Fibroblast of the aortic adventitia (primary cell): ENCODE data around the gene FAM98A. TPM values are rescaled to one million over a fixed set of nuclear protein-coding genes. Genes with fewer than 3 reads are reported as not detected.

Experiments
- DNase-seq: peaks from one replicate; pipeline ENCODE4 v3.0.0-alpha.2; 2010; ENCODE audit warnings: low read depth
- H3K4me3 ChIP-seq: 2 replicates; pipeline ENCODE4 v1.5.1; 2011; ENCODE audit warnings: low read depth, mild to moderate bottlenecking, control low read depth, low read length, moderate library complexity
- total RNA-seq: library from RNA; depleted of rRNA; stranded (reverse); fragments of >200 nt; gene quantifications from 2 replicates; pipeline ENCODE4 v1.2.3, GENCODE V29; 2012; ENCODE audit warnings: low replicate concordance
- TF ChIP-seq, protein P1 (sequence below): IDR thresholded peaks from 2 replicates; pipeline ENCODE4 v1.5.1; 2011; ENCODE audit warnings: mild to moderate bottlenecking, low read length, control low read depth, inconsistent platforms; ENCODE audit not compliant: insufficient read depth

FAM98A gene
- total RNA-seq, 1 donor, result 58.7 TPM

DNA sequence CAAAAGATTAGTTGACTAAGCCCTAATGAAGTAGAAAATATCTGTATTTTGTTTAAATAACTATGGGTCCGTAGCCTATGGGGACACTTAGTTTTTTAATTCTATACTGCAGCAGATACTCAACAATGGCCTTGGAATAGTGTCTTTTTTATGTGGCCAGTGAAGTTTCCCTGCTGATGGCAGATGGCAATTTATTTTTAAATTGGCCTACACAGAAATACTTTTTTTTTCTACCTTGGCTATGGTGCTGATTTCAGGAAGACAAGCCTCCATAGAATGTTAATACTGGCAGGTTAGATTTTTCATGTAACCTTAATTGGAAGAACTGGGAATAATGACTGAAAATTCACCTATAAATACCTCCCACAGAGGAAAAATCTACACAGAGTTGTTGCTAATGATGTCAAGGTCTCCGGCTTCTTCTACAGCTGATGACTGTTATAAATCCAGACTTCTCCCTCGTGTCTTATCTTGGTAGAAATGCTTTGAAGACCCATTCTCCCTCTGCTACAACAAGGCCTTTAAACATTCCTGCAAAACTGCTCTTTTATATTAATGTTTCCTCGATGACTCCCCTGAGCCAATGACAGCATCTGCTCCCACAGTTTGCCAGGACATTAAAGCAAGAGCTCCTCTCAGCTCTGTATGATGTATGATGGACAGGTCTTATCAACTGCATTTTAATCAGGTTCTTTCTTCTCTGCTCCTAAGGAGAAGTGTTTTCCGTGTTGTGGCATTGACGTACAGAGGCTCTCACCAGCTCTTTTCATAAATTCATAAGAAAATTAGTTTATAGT, 29.1 kb upstream of the FAM98A start:
- H3K4me3 ChIP-seq, result no peak overlapping the region
- DNase-seq, result no peak
- TF ChIP-seq, protein P1, sequence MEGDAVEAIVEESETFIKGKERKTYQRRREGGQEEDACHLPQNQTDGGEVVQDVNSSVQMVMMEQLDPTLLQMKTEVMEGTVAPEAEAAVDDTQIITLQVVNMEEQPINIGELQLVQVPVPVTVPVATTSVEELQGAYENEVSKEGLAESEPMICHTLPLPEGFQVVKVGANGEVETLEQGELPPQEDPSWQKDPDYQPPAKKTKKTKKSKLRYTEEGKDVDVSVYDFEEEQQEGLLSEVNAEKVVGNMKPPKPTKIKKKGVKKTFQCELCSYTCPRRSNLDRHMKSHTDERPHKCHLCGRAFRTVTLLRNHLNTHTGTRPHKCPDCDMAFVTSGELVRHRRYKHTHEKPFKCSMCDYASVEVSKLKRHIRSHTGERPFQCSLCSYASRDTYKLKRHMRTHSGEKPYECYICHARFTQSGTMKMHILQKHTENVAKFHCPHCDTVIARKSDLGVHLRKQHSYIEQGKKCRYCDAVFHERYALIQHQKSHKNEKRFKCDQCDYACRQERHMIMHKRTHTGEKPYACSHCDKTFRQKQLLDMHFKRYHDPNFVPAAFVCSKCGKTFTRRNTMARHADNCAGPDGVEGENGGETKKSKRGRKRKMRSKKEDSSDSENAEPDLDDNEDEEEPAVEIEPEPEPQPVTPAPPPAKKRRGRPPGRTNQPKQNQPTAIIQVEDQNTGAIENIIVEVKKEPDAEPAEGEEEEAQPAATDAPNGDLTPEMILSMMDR, result no peak

DNA sequence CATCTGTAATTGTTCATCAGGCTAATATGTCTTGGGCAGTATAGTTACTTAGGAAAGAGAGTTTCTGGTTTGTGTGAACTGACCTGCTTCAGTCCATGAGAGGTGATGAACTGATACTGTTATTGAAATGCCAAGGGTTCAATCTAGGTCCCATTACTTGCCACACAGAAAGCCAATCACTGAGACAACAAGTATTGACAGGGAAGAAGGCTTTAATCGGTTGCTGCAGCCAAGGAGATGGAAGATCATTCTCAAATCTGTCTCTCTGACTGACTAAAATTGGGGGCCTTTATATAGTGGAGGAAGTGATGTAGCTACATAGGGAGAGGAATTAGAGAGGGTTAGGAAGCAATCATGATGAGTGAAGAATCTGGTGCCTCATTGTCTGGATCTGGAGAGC, 19.9 kb upstream of the FAM98A start:
- DNase-seq, result no peak
- TF ChIP-seq, protein P1, result no peak
- H3K4me3 ChIP-seq, result no peak overlapping the region

DNA sequence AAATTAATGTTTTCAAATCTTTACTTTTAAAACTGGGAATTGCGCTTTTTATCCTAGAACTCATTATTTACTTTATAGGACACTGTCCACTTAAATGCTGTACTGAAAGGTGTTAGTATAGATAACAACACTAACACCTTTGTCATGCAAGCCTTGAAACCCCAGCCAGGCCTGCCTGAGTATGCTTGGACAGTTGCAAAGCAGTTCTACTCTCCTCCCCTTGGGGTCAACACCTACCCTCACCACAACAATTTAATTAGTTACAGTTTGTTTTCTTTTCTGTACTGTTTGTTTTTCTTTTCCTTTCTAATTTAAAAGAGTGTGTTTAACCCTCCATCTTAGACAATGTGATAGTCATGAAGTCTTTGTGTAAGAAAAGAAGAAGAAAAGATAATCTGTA, 18.9 kb upstream of the FAM98A start:
- no peak overlapping the region for H3K4me3 ChIP-seq
- no peak for DNase-seq
- TF ChIP-seq, protein P1, result no peak

DNA sequence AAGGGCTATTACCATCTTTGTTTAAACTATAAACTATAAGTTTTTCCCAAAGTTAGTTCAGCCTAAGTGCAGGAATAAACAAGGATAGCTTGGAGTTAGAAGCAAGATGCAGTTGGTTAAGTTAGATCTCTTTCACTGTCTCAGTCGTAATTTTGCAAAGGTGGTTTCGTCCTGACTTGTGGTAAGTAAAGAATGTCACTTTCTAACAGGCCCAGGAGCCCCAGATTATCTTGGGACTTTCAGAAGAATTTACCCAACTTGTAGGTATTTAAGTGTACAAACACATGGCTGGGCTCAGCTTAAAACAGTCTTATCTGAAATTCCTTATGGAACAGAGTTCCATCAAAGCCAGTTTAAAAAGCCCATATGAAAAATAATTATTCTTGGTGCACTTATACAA, 18.3 kb upstream of the FAM98A start:
- no peak for DNase-seq
- TF ChIP-seq, protein P1, result no peak
- H3K4me3 ChIP-seq, result no peak overlapping the region

DNA sequence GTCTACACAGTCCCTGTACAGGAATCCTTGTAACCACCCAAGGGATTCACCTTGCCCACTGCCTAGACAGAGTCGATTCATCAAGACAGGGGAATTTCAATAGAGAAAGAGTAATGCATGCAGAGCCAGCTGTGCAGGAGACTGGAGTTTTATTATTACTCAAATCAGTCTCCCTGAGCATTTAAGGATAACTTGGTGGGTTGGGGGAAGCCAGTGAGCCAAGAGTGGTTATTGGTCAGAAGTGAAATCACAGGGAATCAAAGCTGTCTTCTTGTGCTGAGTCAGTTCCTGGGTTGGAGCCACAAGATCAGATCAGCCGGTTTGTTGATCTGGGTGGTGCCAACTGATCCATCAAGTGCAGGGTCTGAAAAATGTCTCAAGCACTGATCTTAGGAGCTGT, 17.8 kb upstream of the FAM98A start:
- TF ChIP-seq, protein P1, result no peak
- no peak overlapping the region for H3K4me3 ChIP-seq
- no peak for DNase-seq

DNA sequence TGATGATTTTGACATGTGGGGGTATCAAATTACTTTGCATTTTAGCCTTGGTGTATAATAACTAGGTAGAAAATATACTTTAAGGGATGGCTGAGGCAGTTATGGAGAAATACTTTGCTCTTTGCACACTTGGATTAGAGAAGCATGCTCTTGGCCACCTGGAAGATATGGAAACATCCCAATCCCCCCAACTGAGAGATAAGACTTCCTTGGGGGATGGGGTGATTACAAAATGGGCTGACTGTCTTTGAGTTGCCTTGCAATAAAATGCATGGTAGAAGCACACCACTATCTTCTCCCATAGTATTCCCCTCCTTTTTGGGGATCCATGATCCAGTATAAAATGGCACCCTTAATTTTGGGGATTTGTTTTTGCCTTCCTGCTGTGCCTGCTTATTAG, 15.1 kb upstream of the FAM98A start:
- TF ChIP-seq, protein P1, result no peak

DNA sequence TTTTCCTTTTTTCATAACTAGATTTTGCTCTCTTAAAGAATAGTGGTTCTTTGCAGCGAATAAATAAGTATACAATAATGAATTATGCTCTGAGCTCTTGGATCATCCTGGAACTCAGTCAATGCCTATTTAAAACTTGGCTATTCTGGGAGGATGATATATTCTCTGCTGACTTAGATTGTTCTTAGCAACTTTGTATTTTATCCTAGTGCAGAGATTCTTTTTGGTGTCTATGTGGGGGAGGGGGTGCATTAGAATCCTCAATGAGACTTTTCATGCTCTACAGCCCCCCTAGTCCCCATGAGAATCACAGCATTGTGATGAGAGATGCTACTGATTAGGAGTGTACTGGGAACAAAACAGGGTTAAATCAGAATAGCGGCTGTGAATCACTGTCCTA, 8.8 kb upstream of the FAM98A start:
- H3K4me3 ChIP-seq, result no peak overlapping the region
- no peak for DNase-seq
- TF ChIP-seq, protein P1, result no peak

More for the DNA sequence above, 15.1 kb upstream of the FAM98A start:
- no peak overlapping the region for H3K4me3 ChIP-seq
- DNase-seq, result no peak
